Measurements from ENCODE around the gene CTIF. TPM values are rescaled to one million over a fixed set of nuclear protein-coding genes. Genes with fewer than 3 reads are reported as not detected.

The CTIF gene
- total RNA-seq, 2 experiments from 2014 or later = 3.6 to 4.1 TPM

DNA sequence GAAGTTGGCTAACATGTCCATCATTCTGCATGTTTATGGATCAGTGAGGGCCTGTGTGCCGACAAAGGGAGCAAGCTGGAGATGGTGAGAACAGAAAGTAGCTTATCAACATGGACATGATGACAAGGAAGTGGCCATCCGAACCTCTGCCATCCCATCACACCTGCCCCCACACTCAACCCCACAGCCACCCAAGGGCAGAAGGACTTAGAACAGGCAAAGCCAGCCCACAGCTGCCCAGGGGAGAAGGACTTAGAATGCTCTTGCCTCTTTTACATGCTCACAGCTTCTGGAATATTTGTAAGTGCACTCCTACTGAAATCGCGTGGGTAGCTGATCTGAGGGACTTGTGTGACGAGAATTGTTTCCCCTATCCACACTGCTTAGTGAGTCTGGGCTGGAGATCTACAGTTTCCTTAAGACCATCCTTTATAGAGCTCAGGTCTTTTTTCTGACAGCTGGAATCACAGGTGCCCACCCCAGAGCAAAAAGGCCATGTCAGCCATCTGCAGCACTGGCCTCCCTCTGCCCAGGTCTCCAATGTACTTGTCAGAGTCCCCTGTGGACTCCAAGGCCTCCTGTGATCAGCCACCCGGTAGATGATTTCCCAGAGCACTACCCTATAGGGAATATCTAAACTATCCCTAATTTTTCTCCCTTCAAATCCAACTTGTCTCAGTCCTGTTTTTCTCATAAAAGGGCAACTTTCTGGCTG lies 257.8 kb downstream of the CTIF start:
- H3K4me1 Mint-ChIP-seq (ENCODE audit: low read depth) = peaks cover 19% of the 10 kb centered on the region
- no peak overlapping the region for H3K27ac Mint-ChIP-seq
- intact Hi-C loops (cut with micrococcal nuclease) = no loop called here
- H3K4me3 Mint-ChIP-seq = no peak overlapping the region
- no peaks in the 10 kb centered on the region for H3K9me3 Mint-ChIP-seq
- CTCF ChIA-PET = interaction anchor here (1.0 kb wide), 1 partner anchor 53 kb away, joined by 4 read pairs; no protein-coding TSS in a partner anchor
- no peak for DNase-seq
- no peaks in the 10 kb centered on the region for H3K27me3 Mint-ChIP-seq (ENCODE audit: low read depth)
- no peaks in the 10 kb centered on the region for H3K36me3 Mint-ChIP-seq (ENCODE audit: low read depth)

DNA sequence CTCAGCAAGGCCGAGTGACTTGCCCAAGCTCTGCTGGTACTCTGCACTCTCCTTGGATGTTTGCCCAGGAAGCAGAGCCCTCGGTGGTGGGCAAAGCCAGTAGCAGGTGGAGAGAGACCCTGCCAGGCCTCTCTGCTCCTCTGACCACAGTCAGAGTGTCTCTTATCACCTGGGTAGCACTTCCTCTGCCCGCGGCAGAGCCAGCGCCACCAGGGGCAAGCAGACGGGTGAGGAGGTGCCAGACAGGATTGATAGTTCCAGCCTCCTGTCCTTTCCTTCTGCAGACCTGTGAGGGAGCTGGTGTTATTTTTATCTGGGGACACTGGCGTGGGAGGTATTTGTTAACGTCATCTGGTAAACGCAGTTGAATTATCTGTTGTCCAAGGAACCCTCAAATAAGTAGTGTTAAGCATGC lies 259.0 kb downstream of the CTIF start:
- peaks cover 31% of the 10 kb centered on the region for H3K4me1 Mint-ChIP-seq (ENCODE audit: low read depth)
- CTCF ChIA-PET = no interaction called here
- no peak overlapping the region for H3K4me3 Mint-ChIP-seq
- intact Hi-C loops (cut with micrococcal nuclease) = no loop called here
- DNase-seq = peak; percentile 1
- H3K27ac Mint-ChIP-seq = no peak overlapping the region
- H3K27me3 Mint-ChIP-seq (ENCODE audit: low read depth) = no peaks in the 10 kb centered on the region
- no peaks in the 10 kb centered on the region for H3K9me3 Mint-ChIP-seq
- H3K36me3 Mint-ChIP-seq (ENCODE audit: low read depth) = no peaks in the 10 kb centered on the region

DNA sequence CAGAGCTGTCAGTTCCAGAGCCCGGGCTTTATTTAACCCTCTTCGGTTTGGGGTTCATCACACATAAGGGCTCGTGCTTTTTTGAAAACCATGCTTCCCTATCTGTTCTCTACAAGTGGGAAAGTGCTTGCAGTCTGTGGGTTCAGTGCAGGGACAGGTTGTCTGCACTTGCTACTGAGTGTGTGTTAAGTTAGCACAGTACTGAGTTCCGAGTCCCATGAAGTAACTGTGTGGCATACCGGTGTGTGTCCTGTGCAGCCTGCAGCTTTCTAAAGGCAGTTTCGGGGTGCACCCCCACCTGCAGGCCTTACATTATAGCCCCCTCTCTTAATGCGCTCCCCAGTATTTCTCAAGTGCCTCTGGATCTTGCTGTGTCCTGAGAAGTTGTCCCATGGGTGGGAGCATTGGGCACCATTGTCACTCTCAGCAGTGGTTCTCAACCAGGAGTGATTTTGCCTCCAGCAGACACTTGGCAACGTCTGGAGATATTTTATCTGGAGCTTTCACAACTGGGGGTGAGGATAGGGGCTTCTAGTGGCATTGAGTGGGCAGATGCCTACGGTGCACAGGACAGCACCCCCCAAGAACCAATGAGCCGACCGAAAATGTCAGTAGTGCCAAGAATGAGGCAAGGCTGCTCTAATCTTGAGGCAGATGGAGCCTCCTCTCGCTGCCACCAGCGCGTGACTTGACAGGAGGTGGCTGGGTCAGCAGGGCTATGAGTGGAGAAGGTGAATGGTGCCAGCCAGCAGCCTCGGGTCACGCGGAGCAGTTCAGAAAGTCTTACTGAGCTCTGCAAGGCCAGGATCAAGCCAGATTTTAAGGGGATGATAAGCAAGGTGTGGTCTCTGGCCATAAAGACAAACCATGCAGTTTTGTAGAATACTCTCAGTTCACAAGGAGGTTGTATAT lies 259.8 kb downstream of the CTIF start:
- CTCF ChIA-PET = no interaction called here
- H3K4me1 Mint-ChIP-seq (ENCODE audit: low read depth) = peaks cover 34% of the 10 kb centered on the region
- no peaks in the 10 kb centered on the region for H3K27me3 Mint-ChIP-seq (ENCODE audit: low read depth)
- intact Hi-C loops (cut with micrococcal nuclease) = no loop called here
- H3K27ac Mint-ChIP-seq = no peak overlapping the region
- H3K9me3 Mint-ChIP-seq = no peaks in the 10 kb centered on the region
- no peaks in the 10 kb centered on the region for H3K36me3 Mint-ChIP-seq (ENCODE audit: low read depth)
- H3K4me3 Mint-ChIP-seq = no peak overlapping the region
- peak; percentile 1 for DNase-seq

DNA sequence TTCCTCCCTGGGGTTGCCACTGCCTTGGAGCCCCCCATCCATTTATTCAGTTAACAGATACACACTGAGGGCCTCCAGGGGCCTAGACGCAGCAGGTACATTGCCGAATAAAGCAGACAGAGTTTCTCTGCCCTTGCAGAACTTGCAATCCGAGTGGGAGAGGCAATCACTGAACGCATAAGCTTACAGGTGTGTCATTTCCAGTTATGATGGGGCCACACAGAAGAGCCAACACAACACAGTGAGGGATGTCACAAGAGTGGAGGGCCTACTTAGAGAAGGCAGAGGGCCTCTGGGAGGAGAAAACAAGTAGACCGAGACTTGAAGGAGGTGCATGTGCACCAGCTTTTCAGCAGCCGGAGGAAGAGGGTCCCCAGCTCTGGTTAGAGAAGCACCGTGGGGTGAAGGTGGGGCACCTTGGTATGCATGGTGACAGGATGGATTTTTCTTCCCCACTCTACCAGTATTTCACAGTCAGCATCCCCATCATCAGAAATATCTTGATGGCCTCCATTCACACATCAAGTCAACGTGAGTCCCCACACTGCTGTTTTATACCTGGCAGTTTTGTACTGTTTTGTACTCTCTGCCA lies 261.0 kb downstream of the CTIF start:
- no peak for DNase-seq
- no peaks in the 10 kb centered on the region for H3K36me3 Mint-ChIP-seq (ENCODE audit: low read depth)
- no peaks in the 10 kb centered on the region for H3K9me3 Mint-ChIP-seq
- H3K27me3 Mint-ChIP-seq (ENCODE audit: low read depth) = no peaks in the 10 kb centered on the region
- peaks cover 38% of the 10 kb centered on the region for H3K4me1 Mint-ChIP-seq (ENCODE audit: low read depth)
- no peak overlapping the region for H3K4me3 Mint-ChIP-seq
- CTCF ChIA-PET = no interaction called here
- intact Hi-C loops (cut with micrococcal nuclease) = loop anchor here (5.0 kb wide), 1 partner anchor 67 kb away; no protein-coding TSS in a partner anchor
- no peak overlapping the region for H3K27ac Mint-ChIP-seq

DNA sequence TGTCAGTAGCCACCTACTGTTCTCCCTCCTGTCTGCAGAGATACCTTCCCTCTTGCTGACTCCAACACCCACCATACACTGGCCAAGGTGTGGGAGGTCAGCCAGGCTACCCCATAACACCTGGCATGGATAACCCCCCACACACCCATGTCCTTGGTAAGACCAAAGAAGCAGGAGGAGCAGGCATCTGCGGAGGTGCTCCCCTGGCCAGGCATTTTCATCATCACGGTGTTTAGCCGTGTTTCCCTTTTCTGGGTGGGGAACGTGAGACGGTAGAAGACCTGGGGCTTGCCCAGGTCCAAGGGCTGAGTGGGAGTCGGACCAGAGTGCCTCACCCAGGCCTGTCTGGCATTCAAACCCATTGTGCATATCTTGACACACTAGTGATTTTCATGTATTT lies 261.6 kb downstream of the CTIF start:
- intact Hi-C loops (cut with micrococcal nuclease) = loop anchor here (5.0 kb wide), 1 partner anchor 67 kb away; no protein-coding TSS in a partner anchor
- no peak for DNase-seq
- peaks cover 40% of the 10 kb centered on the region for H3K4me1 Mint-ChIP-seq (ENCODE audit: low read depth)
- H3K4me3 Mint-ChIP-seq = no peak overlapping the region
- CTCF ChIA-PET = interaction anchor here (0.7 kb wide), 1 partner anchor 125 kb away, joined by 3 read pairs; no protein-coding TSS in a partner anchor
- H3K27ac Mint-ChIP-seq = no peak overlapping the region
- no peaks in the 10 kb centered on the region for H3K9me3 Mint-ChIP-seq
- no peaks in the 10 kb centered on the region for H3K36me3 Mint-ChIP-seq (ENCODE audit: low read depth)
- no peaks in the 10 kb centered on the region for H3K27me3 Mint-ChIP-seq (ENCODE audit: low read depth)

DNA sequence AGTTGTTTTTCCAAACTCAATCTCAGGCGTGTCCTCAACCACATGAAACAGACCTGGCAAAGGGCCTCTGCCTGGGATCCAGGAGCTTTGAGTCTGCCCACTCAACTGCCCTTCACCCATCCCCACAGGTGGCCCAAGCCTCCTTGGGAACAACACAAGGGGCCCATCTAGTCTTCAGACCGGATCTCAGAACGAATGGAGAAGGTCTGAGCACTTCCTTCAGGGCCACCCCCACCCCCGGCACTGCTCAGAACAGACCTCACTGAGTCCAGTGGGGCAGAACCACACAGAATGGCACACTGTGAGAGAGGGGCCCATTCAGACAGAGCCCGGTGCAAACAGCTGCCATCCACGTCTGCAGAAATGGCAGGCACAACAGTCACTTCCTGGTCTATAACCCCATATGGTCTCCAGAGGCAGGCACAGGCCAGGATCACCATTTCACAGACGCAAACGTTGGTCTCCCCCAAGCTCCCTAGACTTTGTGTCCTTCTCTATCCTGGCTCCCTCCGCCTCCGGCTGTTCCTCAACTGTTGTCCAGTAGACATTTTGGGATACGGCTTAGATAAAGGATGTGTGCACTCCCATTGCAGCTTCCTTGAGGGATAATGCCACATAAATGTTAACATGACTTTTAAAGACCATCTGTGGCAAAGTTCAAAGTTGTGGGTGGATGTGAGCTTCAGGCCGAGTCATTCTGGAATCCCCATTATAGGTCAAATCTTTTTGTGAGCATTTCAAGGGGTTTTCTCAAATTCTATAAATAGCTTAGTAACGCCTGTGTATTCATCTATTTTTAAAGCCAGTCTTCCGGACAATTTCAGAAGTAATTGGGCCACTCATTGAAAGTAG lies 262.3 kb downstream of the CTIF start:
- intact Hi-C loops (cut with micrococcal nuclease) = loop anchor here (1.0 to 5.0 kb wide), 3 partner anchors 33 to 148 kb away; no protein-coding TSS in a partner anchor
- CTCF ChIA-PET = interaction anchor here (0.7 to 0.9 kb wide), 2 partner anchors 24 to 124 kb away, joined by 3 read pairs; no protein-coding TSS in a partner anchor
- H3K4me3 Mint-ChIP-seq = no peak overlapping the region

DNA sequence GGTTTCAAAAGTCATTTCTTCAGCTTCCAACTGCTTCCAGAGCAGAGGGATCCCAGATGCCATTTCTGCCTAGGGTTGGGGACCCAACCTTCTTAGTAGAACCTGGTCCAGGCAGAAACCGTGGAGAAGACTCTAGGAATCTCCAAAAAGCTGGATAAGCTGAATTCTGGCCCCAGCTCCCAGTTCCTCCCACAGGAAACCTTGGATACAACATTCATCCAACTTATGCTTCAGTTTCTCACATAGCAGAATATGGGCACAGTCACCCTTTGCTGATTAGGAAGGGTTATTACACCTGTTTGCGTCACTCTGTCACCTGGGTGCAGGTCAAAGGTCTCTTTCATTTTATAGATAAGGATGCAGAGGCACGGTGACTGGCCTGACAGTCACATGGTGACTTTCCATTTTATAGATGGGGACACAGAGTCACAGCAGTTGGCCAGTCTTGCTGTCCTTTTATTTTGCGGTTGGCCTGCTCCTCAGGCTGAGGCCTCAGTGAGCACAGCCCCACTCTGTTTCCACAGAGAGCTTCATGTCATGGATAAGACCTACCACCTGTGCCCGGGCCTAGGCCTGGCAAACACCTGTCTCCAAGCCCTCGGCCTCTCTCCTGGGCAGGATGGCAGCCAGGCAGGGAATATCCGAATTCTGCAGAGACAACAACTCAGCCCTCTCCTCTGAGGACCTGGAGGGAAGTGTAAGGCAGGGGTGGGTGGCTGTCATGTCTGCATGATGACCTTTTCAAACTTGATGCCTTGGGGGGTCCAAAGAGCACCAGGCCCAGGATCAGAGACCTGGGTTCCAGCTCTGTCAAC lies 263.1 kb downstream of the CTIF start:
- DNase-seq = no peak
- H3K27ac Mint-ChIP-seq = peak overlapping the region; percentile 57
- intact Hi-C loops (cut with micrococcal nuclease) = loop anchor here (1.0 to 5.0 kb wide), 3 partner anchors 32 to 147 kb away; no protein-coding TSS in a partner anchor
- no peaks in the 10 kb centered on the region for H3K36me3 Mint-ChIP-seq (ENCODE audit: low read depth)
- CTCF ChIA-PET = interaction anchor here (0.7 to 1.2 kb wide), 3 partner anchors 15 to 31 kb away, joined by 3 read pairs; no protein-coding TSS in a partner anchor
- no peaks in the 10 kb centered on the region for H3K27me3 Mint-ChIP-seq (ENCODE audit: low read depth)
- H3K4me3 Mint-ChIP-seq = no peak overlapping the region
- no peaks in the 10 kb centered on the region for H3K9me3 Mint-ChIP-seq
- peaks cover 54% of the 10 kb centered on the region for H3K4me1 Mint-ChIP-seq (ENCODE audit: low read depth)

More for the DNA sequence above, 262.3 kb downstream of the CTIF start:
- Mint-ChIP-seq H3K9me3 (no peaks in the 10 kb centered on the region), H3K27me3 (ENCODE audit: low read depth) (no peaks in the 10 kb centered on the region), H3K27ac (peak overlapping the region; percentile 57), H3K4me1 (ENCODE audit: low read depth) (peaks cover 45% of the 10 kb centered on the region), H3K36me3 (ENCODE audit: low read depth) (no peaks in the 10 kb centered on the region)
- peak; percentile 37 for DNase-seq

DNA sequence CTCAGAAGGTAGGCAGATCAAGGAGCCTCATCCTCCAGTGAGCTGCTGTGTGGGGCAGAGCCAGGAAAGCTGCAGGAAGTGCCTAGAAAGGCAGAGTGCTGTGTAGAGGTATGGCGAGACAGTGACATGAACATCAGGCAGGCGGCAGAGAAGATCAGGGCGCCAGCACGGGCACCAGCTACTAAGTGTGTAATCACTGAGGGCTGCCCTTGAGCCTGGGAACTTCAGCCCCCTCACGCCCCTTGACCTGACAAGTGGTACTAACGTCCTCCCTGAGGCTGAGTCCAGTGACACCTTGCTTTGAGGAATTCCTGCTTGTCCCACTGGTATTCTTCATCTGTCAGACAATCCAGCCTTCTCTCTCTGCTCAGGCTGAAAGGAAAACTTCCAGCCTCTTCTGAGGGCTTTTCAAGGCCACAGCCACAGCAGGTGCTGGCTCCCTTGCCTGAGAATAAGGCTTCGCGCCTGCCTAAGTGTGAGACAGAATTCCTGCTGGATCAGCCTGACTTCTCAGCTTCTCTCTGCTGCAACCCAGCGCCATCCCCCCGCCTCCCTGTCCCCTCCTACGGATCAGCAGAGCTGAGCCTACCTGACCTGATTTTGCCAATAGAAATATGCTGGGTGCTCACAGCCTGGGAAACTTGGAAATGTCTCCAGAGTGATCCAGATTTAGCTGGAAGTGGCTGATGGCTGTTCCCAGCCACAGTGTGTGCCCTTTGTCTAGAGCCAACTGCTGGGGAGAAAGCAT lies 263.9 kb downstream of the CTIF start:
- H3K9me3 Mint-ChIP-seq = no peaks in the 10 kb centered on the region
- DNase-seq = no peak
- H3K36me3 Mint-ChIP-seq (ENCODE audit: low read depth) = no peaks in the 10 kb centered on the region
- no peak overlapping the region for H3K27ac Mint-ChIP-seq
- intact Hi-C loops (cut with micrococcal nuclease) = loop anchor here (5.0 kb wide), 1 partner anchor 65 kb away; no protein-coding TSS in a partner anchor
- no peak overlapping the region for H3K4me3 Mint-ChIP-seq
- H3K27me3 Mint-ChIP-seq (ENCODE audit: low read depth) = no peaks in the 10 kb centered on the region
- CTCF ChIA-PET = interaction anchor here (0.7 to 1.2 kb wide), 2 partner anchors 16 to 30 kb away, joined by 3 read pairs; no protein-coding TSS in a partner anchor
- H3K4me1 Mint-ChIP-seq (ENCODE audit: low read depth) = peaks cover 55% of the 10 kb centered on the region

DNA sequence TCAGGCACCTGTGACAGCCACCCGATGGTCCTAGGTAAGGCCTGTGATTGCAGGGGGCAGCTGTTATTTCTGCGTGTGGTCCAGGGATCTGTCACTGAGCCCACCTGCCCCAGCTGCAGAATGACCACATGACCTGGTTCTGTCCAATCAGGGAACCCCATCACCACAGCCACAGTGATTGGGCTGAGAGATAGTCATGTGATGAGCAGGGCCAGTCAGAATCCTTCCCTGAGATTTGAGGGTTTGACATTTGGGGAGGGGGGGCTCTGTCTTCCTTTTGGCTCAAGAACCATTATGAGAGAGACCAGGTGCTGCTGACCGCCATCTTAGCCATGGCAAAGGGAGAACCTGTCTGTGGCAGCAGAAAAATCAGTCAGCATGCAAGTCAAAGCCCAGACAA lies 264.7 kb downstream of the CTIF start:
- Mint-ChIP-seq H3K36me3 (ENCODE audit: low read depth) (no peaks in the 10 kb centered on the region), H3K27me3 (ENCODE audit: low read depth) (no peaks in the 10 kb centered on the region), H3K9me3 (no peaks in the 10 kb centered on the region), H3K4me1 (ENCODE audit: low read depth) (peaks cover 54% of the 10 kb centered on the region), H3K4me3 (no peak overlapping the region), H3K27ac (no peak overlapping the region)
- CTCF ChIA-PET = no interaction called here
- no peak for DNase-seq
- intact Hi-C loops (cut with micrococcal nuclease) = loop anchor here (5.0 kb wide), 1 partner anchor 64 kb away; no protein-coding TSS in a partner anchor
